Cardiac fibroblast (primary cell): Measurements from ENCODE around the gene KRT7.
A peak's percentile ranks its signal among the peaks of the same experiment; 100 is the strongest.

ENCODE experiments used
- DNase-seq, 2 donors: peaks; one replicate each; pipeline versions ENCODE4 v3.0.0 to v3.0.0-alpha.2; 2010; ENCODE audit warnings: low read depth in 2 of 2
- H3K4me3 ChIP-seq, 2 donors: replicated peaks in 1 of 2; 1 replicate in 1 of 2; 2 replicates in 1 of 2; pipeline ENCODE4 v1.5.1; 2011; ENCODE audit warnings: low read depth in 2 of 2, low read length in 2 of 2, mild to moderate bottlenecking in 2 of 2, moderate library complexity in 1 of 2
- TF ChIP-seq, protein P1 (sequence below): IDR thresholded peaks from one replicate; pipeline ENCODE4 v1.5.1; 2011; ENCODE audit warnings: low read depth, mild to moderate bottlenecking, low read length, inconsistent platforms

The KRT7 gene

DNA sequence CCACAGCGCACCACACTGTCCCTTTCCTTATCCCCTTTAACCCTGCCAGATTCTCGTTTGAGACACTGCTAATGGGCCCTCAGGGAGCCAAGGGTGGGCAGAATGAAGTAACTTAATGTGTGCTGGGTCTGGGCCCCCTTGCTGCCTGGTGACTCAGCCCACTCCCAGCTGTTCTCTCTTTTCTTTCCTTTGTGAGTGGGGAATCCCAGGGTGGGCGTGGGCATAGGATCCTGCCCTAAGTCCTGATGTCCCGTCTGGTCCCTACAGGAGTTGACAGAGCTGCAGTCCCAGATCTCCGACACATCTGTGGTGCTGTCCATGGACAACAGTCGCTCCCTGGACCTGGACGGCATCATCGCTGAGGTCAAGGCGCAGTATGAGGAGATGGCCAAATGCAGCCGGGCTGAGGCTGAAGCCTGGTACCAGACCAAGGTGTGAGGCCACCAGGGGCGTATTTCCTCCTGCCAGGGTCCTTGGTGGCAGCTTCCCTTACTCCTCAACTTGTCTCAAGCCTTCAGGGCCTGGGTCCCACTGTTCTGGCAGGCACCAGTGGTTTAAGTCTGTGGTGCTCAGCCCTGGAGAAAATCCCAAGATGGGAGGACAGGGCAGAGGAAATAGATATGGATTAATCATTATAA, 8.3 kb downstream of the KRT7 start:
- TF ChIP-seq, protein P1, sequence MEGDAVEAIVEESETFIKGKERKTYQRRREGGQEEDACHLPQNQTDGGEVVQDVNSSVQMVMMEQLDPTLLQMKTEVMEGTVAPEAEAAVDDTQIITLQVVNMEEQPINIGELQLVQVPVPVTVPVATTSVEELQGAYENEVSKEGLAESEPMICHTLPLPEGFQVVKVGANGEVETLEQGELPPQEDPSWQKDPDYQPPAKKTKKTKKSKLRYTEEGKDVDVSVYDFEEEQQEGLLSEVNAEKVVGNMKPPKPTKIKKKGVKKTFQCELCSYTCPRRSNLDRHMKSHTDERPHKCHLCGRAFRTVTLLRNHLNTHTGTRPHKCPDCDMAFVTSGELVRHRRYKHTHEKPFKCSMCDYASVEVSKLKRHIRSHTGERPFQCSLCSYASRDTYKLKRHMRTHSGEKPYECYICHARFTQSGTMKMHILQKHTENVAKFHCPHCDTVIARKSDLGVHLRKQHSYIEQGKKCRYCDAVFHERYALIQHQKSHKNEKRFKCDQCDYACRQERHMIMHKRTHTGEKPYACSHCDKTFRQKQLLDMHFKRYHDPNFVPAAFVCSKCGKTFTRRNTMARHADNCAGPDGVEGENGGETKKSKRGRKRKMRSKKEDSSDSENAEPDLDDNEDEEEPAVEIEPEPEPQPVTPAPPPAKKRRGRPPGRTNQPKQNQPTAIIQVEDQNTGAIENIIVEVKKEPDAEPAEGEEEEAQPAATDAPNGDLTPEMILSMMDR = no peak
- DNase-seq = no peak
- H3K4me3 ChIP-seq = no peak overlapping the region

DNA sequence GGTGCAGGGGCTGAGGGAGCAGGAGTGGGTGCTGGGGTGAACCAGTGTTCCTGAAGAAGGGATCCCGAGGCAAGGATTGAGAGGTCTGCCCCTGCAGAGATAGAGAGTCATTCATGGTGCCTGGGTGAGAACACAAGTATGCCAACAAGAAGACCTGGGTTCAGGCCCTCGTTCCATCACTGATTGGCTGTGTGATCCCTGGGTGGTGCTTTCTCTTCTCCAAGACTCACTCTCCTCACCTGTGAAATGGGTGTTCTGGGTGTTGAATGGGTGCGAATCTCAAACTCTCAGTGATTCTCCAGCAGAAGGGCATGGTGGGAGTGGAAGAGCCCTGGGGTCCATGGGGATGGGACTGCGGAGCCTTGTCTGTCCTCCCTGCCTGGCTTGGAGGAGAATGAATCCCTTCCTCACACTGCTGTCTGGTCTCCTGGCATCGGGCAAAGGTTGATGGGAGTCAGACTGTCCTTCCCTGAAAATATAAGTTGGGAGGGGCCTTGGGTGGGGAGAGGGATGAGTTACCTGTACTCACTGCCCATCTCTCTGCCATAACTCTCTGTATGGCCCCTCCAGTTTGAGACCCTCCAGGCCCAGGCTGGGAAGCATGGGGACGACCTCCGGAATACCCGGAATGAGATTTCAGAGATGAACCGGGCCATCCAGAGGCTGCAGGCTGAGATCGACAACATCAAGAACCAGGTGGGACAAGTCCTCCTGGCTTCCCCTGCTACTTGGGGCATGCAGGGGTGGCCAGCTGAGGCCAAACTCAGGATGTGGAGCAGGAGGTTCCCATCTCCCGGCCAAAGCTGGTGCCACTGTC, 9.6 kb downstream of the KRT7 start:
- TF ChIP-seq, protein P1 = no peak
- no peak overlapping the region for H3K4me3 ChIP-seq
- no peak for DNase-seq

DNA sequence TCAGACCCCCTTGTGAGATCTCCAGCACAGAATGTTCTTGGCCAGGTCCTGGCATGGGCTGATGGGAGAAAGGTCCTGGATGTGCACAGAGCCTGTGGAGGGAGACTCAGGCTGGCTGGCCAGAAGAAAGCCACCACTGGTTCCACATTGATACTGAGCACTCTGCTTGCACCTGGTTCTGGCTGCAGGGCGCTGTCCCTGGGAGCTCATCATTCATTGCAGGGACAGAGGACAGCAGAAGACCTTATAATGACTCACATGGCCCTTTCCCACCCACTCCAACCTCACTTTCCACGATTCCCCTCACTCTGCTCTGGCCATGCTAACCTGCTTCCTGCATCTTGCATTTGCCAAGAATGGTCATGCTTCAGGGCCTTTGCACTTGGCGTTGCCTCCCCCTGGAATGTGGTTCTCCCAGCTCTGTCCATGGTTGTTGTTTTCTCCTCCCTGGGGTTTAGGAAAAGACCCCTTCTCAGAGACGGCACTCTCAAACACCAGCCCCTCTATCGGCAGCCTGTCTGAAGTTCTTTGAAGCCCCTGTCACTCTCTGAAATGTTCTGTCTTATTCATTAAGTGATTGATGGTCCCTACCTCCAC, 10.3 kb downstream of the KRT7 start:
- DNase-seq = no peak
- TF ChIP-seq, protein P1 = no peak
- H3K4me3 ChIP-seq = no peak overlapping the region

DNA sequence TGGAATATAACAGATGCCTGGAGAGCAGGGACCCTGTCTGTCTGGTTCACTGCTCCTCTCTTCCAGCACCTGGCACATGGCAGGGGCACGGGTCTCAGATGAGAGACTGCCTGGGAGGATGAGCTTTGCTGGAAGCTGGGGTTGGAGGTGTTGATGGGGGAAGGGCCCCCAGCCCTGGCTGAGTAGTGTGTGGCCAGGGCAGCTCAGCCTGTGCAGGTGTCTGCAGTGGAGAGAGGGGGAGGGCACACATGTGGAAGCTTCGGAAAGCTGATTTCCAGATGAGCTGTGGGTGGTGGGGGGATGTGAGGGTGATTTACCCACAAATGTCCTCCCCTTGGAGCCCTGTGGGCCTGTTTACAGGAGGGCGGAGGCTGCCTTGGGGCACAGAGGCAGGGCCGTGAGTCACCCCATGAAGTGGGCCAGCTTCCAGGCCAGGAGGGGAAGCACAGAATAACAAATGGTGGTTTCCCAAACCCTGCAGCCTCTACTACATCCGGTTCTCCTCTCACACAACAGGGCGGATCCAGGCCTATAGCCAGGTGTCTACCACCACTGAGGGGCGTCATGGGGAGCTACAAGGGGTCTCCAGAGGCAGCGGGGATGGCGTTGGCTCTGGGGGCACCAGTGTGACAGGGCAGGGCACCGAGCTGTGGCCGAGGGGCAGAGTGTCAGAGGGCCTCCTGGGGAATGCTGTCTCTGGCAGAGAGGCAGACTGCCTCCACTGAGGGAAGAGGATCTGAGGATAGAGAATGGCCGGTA, 11.0 kb downstream of the KRT7 start:
- H3K4me3 ChIP-seq = peak overlapping the region in 1 of 2 donors; percentile 44
- peak; percentile 91 to 97 for DNase-seq
- TF ChIP-seq, protein P1 = no peak

DNA sequence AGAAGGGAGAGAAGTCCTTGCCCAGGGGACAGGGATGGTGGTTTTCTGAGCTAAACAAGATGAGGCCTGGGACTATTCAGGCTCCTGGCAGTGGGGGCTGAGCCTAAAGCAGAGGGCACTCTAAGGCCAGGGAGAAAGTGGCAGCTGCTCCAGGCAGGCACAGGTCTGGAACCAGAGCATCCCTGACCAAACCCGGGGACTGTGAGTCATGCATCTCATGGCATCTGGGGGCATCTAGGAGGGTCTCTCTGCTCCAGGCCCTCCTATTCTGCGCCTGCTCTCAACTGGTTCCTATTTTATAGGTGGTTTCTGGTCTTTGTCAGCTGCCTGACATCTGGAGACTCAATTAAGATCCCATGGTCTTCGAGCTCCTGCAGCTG, 11.6 kb downstream of the KRT7 start:
- TF ChIP-seq, protein P1 = no peak
- DNase-seq = no peak
- peak overlapping the region in 1 of 2 donors; percentile 44 for H3K4me3 ChIP-seq

DNA sequence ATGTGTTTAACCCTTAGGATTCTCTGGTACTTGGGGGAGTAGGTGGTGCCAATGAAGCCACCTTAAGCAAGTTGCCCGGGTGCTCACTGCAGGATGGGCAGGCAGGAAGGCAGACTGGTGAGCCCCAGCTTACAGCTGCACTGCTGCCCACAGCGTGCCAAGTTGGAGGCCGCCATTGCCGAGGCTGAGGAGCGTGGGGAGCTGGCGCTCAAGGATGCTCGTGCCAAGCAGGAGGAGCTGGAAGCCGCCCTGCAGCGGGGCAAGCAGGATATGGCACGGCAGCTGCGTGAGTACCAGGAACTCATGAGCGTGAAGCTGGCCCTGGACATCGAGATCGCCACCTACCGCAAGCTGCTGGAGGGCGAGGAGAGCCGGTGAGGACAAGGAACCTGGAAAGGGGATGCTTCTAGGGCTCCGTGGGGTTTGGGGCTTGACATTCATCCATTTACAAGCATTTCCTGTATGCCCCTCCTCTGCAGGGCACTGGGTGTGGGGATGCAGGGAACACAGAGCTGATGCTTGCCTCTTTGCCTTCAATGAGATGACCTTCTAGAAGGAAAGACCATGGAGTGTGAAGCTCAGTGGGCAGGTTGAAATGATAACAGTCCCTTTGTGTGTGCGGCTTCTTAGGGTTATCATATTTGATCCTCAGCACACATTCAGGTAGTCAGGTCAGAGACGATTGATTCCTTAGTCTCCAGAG, 12.4 kb downstream of the KRT7 start:
- DNase-seq = no peak
- peak overlapping the region in 1 of 2 donors; percentile 28 for H3K4me3 ChIP-seq
- TF ChIP-seq, protein P1 = no peak
